K562 (cell line): ENCODE results near the gene SPDYE6. TPM values are rescaled to one million over a fixed set of nuclear protein-coding genes. Genes with fewer than 3 reads are reported as not detected.

ENCODE experiments used
- ATAC-seq: fragments of 200-7000 bp; cut with Tn5 transposase; 3 replicates; pipeline ENCODE4 v1.9.1; 2020; ENCODE audit warnings: moderate library complexity
- BruUV-seq: library from RNA; stranded (reverse); fragments of 400-500 nt; replicated peaks from 2 replicates; lab custom pipeline; 2021; lab: Mats Ljungman, UMichigan
- CTCF ChIA-PET: fragments of 300-600 bp; formaldehyde crosslinking; extraction: SDS; loops from one replicate; lab custom pipeline; 2021; ENCODE audit warnings: low intra/inter-chr PET ratio; lab: Yijun Ruan, JAX
- POLR2A ChIA-PET: fragments of 300-600, 350-650 bp; sonication (Branson Sonifier 250); formaldehyde crosslinking; extraction: SDS; loops from one replicate; lab custom pipeline; 2021; ENCODE audit warnings: antibody characterized with exemption, inconsistent platforms; lab: Yijun Ruan, JAX
- DNase-seq, 4 experiments: peaks; one replicate each; pipeline versions ENCODE4 v3.0.0 to v3.0.0-alpha.2; 2011 to 2018; ENCODE audit warnings: low spot score in 3 of 4, mixed read lengths in 3 of 4; ENCODE audit errors: extremely low read depth in 1 of 4
- FAIRE-seq: peaks from 2 replicates; lab custom pipeline; 2011; peaks lifted over from hg19 to GRCh38; lab: Jason Lieb, UNC
- H2AFZ ChIP-seq: 2 replicates; pipeline ENCODE4 v1.6.0; 2011; ENCODE audit warnings: low read depth, low read length, control low read depth, inconsistent platforms
- H3K27ac ChIP-seq: fragments of 200-600 bp; 3 replicates; pipeline ENCODE4 v1.8.0; 2011; ENCODE audit warnings: low read depth, mild to moderate bottlenecking, control low read depth, inconsistent platforms, low read length, moderate library complexity, mixed read lengths; ENCODE audit errors: extremely low read depth
- H3K27me3 ChIP-seq, 2 experiments: fragments of 300-600 bp in 1 of 2; 2 replicates in 1 of 2; 3 replicates in 1 of 2; pipeline versions ENCODE4 v1.6.0 to v1.8.0; 2011; ENCODE audit warnings: inconsistent platforms in 2 of 2, low read length in 2 of 2, mild to moderate bottlenecking in 1 of 2, mixed read lengths in 1 of 2, moderate library complexity in 1 of 2; ENCODE audit not compliant: control insufficient read depth in 2 of 2, insufficient read depth in 2 of 2
- H3K36me3 ChIP-seq: fragments of 300-600 bp; 3 replicates; pipeline ENCODE4 v1.8.0; 2011; ENCODE audit warnings: mild to moderate bottlenecking, low read length, inconsistent platforms; ENCODE audit not compliant: control insufficient read depth, insufficient read depth
- H3K4me1 ChIP-seq, 2 experiments: fragments of 200-600 bp in 1 of 2; replicated peaks in 1 of 2; 2 replicates in 1 of 2; 3 replicates in 1 of 2; pipeline versions ENCODE4 v1.5.1 to v1.8.0; 2011; ENCODE audit warnings: inconsistent platforms in 2 of 2, low read length in 2 of 2, mild to moderate bottlenecking in 1 of 2, mixed read lengths in 1 of 2, moderate library complexity in 1 of 2; ENCODE audit not compliant: control insufficient read depth in 2 of 2, insufficient read depth in 2 of 2
- H3K4me2 ChIP-seq: 2 replicates; pipeline ENCODE4 v1.6.1; 2011; ENCODE audit warnings: low read length, control low read depth, inconsistent platforms, mixed read lengths; ENCODE audit not compliant: insufficient read depth
- H3K4me3 ChIP-seq: fragments of 200-600 bp; sonication (generic), shearing (Covaris generic); 2 replicates; pipeline ENCODE4 v1.5.1; 2016; ENCODE audit warnings: control low read depth, inconsistent platforms
- H3K79me2 ChIP-seq: fragments of 200-600 bp; 3 replicates; pipeline ENCODE4 v1.8.0; 2011; ENCODE audit warnings: low read length, inconsistent platforms; ENCODE audit not compliant: control insufficient read depth, insufficient read depth
- H3K9ac ChIP-seq, 2 experiments: 2 replicates each; pipeline versions ENCODE4 v1.6.0 to v1.6.1; 2011; ENCODE audit warnings: low read depth in 2 of 2, low read length in 2 of 2, control low read depth in 1 of 2, inconsistent platforms in 1 of 2, mild to moderate bottlenecking in 1 of 2, mixed read lengths in 1 of 2; ENCODE audit not compliant: insufficient read depth in 1 of 2
- H3K9me1 ChIP-seq: one replicate; pipeline ENCODE4 v1.6.0; 2011; ENCODE audit warnings: inconsistent platforms, mild to moderate bottlenecking, low read length, moderate library complexity; ENCODE audit not compliant: control insufficient read depth, insufficient read depth
- H3K9me3 ChIP-seq: replicated peaks from 2 replicates; pipeline ENCODE4 v1.5.1; 2011; ENCODE audit warnings: low read depth, low read length, inconsistent platforms; ENCODE audit not compliant: control insufficient read depth, insufficient read depth
- H4K20me1 ChIP-seq: replicated peaks from 2 replicates; pipeline ENCODE4 v1.6.1; 2011; ENCODE audit warnings: low read length, inconsistent platforms, mixed read lengths; ENCODE audit not compliant: control insufficient read depth, insufficient read depth
- BCOR ChIP-seq: fragments of 450-650 bp; IDR thresholded peaks from 2 replicates; pipeline ENCODE4 v1.6.1; 2016
- BRD4 ChIP-seq: fragments of 200-600 bp; sonication (generic); IDR thresholded peaks from 2 replicates; pipeline ENCODE4 v1.6.1; 2017; ENCODE audit warnings: inconsistent platforms
- FIP1L1 ChIP-seq: fragments of 200-400 bp; formaldehyde crosslinking; IDR thresholded peaks from 2 replicates; pipeline ENCODE4 v1.6.1; 2018; ENCODE audit warnings: mild to moderate bottlenecking, low read depth, low read length; ENCODE audit not compliant: poor library complexity, severe bottlenecking
- FOXJ2 ChIP-seq: fragments of 200-800 bp; sonication (Bioruptor generic); IDR thresholded peaks from 2 replicates; pipeline ENCODE4 v1.6.1; 2016; ENCODE audit warnings: missing genetic modification characterization, missing compliant biosample characterization
- GABPB1 ChIP-seq: sonication (generic); formaldehyde crosslinking; IDR thresholded peaks from 2 replicates; pipeline ENCODE4 v1.8.0; 2022; ENCODE audit warnings: mild to moderate bottlenecking, missing genetic modification reagents
- KDM1A ChIP-seq, 2 experiments: fragments of 450-650 bp; IDR thresholded peaks; 2 replicates each; pipeline ENCODE4 v1.6.1; 2016; ENCODE audit warnings: mild to moderate bottlenecking in 2 of 2
- LARP7 ChIP-seq: fragments of 450-650 bp; IDR thresholded peaks from 2 replicates; pipeline ENCODE4 v1.6.1; 2016
- NFE2 ChIP-seq: IDR thresholded peaks from 2 replicates; pipeline ENCODE4 v1.6.1; 2014; ENCODE audit warnings: antibody characterized with exemption, low read depth
- RBM25 ChIP-seq: fragments of 200-400 bp; formaldehyde crosslinking; IDR thresholded peaks from 2 replicates; pipeline ENCODE4 v1.6.1; 2018; ENCODE audit warnings: low read length, low read depth, moderate library complexity; ENCODE audit not compliant: severe bottlenecking
- RFX7 ChIP-seq: fragments of 250-450 bp; sonication (Bioruptor Pico); IDR thresholded peaks from 2 replicates; pipeline ENCODE4 v1.5.1; 2021; ENCODE audit warnings: mild to moderate bottlenecking
- ZBED1 ChIP-seq: IDR thresholded peaks from 2 replicates; pipeline ENCODE4 v1.6.1; 2014
- ZKSCAN1 ChIP-seq: fragments of 150-350 bp; IDR thresholded peaks from 2 replicates; pipeline ENCODE4 v1.6.1; 2016; ENCODE audit warnings: low read depth, low read length
- ZNF274 ChIP-seq: IDR thresholded peaks from 2 replicates; pipeline ENCODE4 v1.6.1; 2011; ENCODE audit warnings: low read depth, mild to moderate bottlenecking, low read length, moderate library complexity, borderline replicate concordance
- ZNF586 ChIP-seq: fragments of 450-650 bp; formaldehyde crosslinking; conservative IDR thresholded peaks from 2 replicates; pipeline ENCODE4 v1.4.0; 2020; ENCODE audit warnings: mild to moderate bottlenecking, moderate library complexity
- WGBS: fragments of 100-300 bp; shearing (Covaris generic); methylation state at CpG from one replicate; pipeline ENCODE4 v1.1.6; 2016; ENCODE audit warnings: low coverage, mixed read lengths; ENCODE audit not compliant: insufficient coverage; ENCODE audit errors: missing lambda C conversion rate; 5-methylcytosine and 5-hydroxymethylcytosine counted together
- in situ Hi-C: fragments of 300-500 bp; cut with MboI; formaldehyde crosslinking; loops from 4 replicates; pipeline ENCODE4 v1.15.0; 2018; ENCODE audit warnings: inconsistent platforms, mixed read lengths
- intact Hi-C: fragments of 100-400 bp; cut with micrococcal nuclease; formaldehyde crosslinking; loops from 2 replicates; pipeline ENCODE4 v1.14.2; 2022
- polyA plus RNA-seq, 8 experiments: library from polyadenylated mRNA; depleted of rRNA in 4 of 8; stranded (reverse) in 5 of 8; unstranded in 3 of 8; fragments of >200 nt; fragmentation: Nextera tagmentation in 2 of 8; fragmentation: Illumina TruSeq in 1 of 8; extraction: Ambion mirVana in 2 of 8; extraction: Trizol in 1 of 8; gene quantifications; 2 replicates each; pipeline versions ENCODE4 v1.2.1 to v1.2.3, GENCODE V29; 2011 to 2014; ENCODE audit warnings: inconsistent platforms in 1 of 8, missing spikeins in 1 of 8
- total RNA-seq, 7 experiments: library from RNA; depleted of rRNA in 6 of 7; stranded (reverse); fragments of >200 nt in 6 of 7; fragmentation: Illumina TruSeq in 2 of 7; extraction: Trizol in 2 of 7; gene quantifications; 2 replicates each; pipeline versions ENCODE4 v1.2.1 to v1.2.3, GENCODE V29; 2011 to 2021; ENCODE audit warnings: low replicate concordance in 1 of 7
- TF ChIP-seq, protein P1 (sequence below), 2 experiments: fragments of 450-650 bp; conservative IDR thresholded peaks; 2 replicates each; pipeline ENCODE4 v1.6.1; 2017; ENCODE audit warnings: mild to moderate bottlenecking in 2 of 2, moderate library complexity in 2 of 2
- TF ChIP-seq, protein P2 (sequence below), 2 experiments: fragments of 150-350 bp in 1 of 2; IDR thresholded peaks; 2 replicates each; pipeline ENCODE4 v1.6.1; 2012 to 2016; ENCODE audit warnings: low read depth in 2 of 2, low read length in 2 of 2, mild to moderate bottlenecking in 1 of 2, moderate library complexity in 1 of 2
- TF ChIP-seq, protein P3 (sequence below): sonication (generic); formaldehyde crosslinking; IDR thresholded peaks from 2 replicates; pipeline ENCODE4 v1.8.0; 2022; ENCODE audit warnings: mild to moderate bottlenecking, missing genetic modification reagents

Gene SPDYE6
- total and polyA plus RNA-seq, 9 of the 15 experiments (the other 6 are each of a cell fraction or from before 2014, with no cell fraction given), result 0.24 to 0.35 TPM; not detected in 7

DNA sequence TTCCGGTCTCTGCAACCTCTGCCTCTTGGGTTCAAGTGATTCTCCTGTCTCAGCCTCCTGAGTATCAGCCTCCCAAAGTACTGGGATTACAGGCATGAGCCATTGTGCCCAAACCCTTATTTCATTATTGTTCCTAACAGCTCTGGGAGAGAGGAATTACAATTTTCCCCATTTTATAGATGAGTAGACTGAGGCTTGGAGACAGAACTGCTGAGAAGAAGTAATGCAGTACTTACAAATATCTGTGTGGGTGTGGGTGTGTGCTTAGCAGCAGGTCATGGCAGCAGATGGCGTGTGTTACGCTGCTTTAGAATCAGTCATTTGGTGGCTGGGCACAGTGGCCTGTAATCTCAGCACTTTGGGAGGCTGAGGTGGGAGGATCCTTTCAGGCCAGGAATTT is 47.3 kb upstream of the SPDYE6 start:
- intact Hi-C loops, result loop anchor here (2.0 kb wide), 1 partner anchor 47 kb away; no protein-coding TSS in a partner anchor
- TF ChIP-seq, protein P1, sequence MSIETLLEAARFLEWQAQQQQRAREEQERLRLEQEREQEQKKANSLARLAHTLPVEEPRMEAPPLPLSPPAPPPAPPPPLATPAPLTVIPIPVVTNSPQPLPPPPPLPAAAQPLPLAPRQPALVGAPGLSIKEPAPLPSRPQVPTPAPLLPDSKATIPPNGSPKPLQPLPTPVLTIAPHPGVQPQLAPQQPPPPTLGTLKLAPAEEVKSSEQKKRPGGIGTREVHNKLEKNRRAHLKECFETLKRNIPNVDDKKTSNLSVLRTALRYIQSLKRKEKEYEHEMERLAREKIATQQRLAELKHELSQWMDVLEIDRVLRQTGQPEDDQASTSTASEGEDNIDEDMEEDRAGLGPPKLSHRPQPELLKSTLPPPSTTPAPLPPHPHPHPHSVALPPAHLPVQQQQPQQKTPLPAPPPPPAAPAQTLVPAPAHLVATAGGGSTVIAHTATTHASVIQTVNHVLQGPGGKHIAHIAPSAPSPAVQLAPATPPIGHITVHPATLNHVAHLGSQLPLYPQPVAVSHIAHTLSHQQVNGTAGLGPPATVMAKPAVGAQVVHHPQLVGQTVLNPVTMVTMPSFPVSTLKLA (conservative IDR thresholded peaks at IDR 0.05), result no peak
- no peak for TF ChIP-seq FOXJ2
- TF ChIP-seq ZKSCAN1, result no peak
- TF ChIP-seq ZNF586 (CRISPR knock-in tag), result no peak
- TF ChIP-seq ZBED1, result no peak
- no peak for TF ChIP-seq GABPB1 (CRISPR knock-in tag)
- TF ChIP-seq RBM25, result peak; percentile 67
- TF ChIP-seq KDM1A (IDR thresholded peaks at IDR 0.05), result 0 out of 4 replicates have a peak, but pooled peaks of 1 of the 2 experiments have one; percentile 17
- no peak for TF ChIP-seq LARP7
- peak; percentile 48; the same call in 1 of the 2 replicates for TF ChIP-seq BCOR
- no peak for TF ChIP-seq ZNF274
- no peak for TF ChIP-seq NFE2
- TF ChIP-seq, protein P2, sequence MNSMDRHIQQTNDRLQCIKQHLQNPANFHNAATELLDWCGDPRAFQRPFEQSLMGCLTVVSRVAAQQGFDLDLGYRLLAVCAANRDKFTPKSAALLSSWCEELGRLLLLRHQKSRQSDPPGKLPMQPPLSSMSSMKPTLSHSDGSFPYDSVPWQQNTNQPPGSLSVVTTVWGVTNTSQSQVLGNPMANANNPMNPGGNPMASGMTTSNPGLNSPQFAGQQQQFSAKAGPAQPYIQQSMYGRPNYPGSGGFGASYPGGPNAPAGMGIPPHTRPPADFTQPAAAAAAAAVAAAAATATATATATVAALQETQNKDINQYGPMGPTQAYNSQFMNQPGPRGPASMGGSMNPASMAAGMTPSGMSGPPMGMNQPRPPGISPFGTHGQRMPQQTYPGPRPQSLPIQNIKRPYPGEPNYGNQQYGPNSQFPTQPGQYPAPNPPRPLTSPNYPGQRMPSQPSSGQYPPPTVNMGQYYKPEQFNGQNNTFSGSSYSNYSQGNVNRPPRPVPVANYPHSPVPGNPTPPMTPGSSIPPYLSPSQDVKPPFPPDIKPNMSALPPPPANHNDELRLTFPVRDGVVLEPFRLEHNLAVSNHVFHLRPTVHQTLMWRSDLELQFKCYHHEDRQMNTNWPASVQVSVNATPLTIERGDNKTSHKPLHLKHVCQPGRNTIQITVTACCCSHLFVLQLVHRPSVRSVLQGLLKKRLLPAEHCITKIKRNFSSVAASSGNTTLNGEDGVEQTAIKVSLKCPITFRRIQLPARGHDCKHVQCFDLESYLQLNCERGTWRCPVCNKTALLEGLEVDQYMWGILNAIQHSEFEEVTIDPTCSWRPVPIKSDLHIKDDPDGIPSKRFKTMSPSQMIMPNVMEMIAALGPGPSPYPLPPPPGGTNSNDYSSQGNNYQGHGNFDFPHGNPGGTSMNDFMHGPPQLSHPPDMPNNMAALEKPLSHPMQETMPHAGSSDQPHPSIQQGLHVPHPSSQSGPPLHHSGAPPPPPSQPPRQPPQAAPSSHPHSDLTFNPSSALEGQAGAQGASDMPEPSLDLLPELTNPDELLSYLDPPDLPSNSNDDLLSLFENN (IDR thresholded peaks at IDR 0.05; ENCODE audit: low read depth in 2 of 2, low read length in 2 of 2), result no peak
- TF ChIP-seq, protein P3, sequence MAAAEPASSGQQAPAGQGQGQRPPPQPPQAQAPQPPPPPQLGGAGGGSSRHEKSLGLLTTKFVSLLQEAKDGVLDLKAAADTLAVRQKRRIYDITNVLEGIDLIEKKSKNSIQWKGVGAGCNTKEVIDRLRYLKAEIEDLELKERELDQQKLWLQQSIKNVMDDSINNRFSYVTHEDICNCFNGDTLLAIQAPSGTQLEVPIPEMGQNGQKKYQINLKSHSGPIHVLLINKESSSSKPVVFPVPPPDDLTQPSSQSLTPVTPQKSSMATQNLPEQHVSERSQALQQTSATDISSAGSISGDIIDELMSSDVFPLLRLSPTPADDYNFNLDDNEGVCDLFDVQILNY (CRISPR knock-in tag), result no peak
- no peak for TF ChIP-seq FIP1L1
- TF ChIP-seq RFX7 (CRISPR knock-in tag), result no peak
- TF ChIP-seq BRD4, result no peak

More for the DNA sequence above, 47.3 kb upstream of the SPDYE6 start:
- FAIRE-seq (no peak), ATAC-seq (no peak), DNase-seq (no peak)
- Histone ChIP-seq H3K27ac (no peak overlapping the region), H4K20me1 (no peaks in the 10 kb centered on the region; the same call in 1 of the 2 replicates), H3K9ac (no peak overlapping the region), H3K9me1 (no peaks in the 10 kb centered on the region), H3K4me2 (no peak overlapping the region), H3K79me2 (no peaks in the 10 kb centered on the region), H3K4me1 (no peaks in the 10 kb centered on the region; a peak in 1 of 5 replicates), H3K9me3 (no peaks in the 10 kb centered on the region), H3K36me3 (peaks cover 97% of the 10 kb centered on the region), H3K27me3 (no peaks in the 10 kb centered on the region), H3K4me3 (no peak overlapping the region), H2AFZ (no peak overlapping the region)
- 92% methylated on average over 3 of the region's 3 CpGs for WGBS
- ChIA-PET POLR2A (interaction anchor here (1.5 kb wide), 1 partner anchor 9 kb away, joined by 8 read pairs; no protein-coding TSS in a partner anchor), CTCF (no interaction called here)
- in situ Hi-C loops, result no loop called here
- no TSS peak for BruUV-seq
